ENCODE measurements around the gene ARAP1. TPM values are rescaled to one million over a fixed set of nuclear protein-coding genes. Genes with fewer than 3 reads are reported as not detected.
A peak's percentile ranks its signal among the peaks of the same experiment; 100 is the strongest.

Gene ARAP1
- total RNA-seq, 1 donor from 2014 or later, result 20.5 TPM

- no peak for DNase-seq
- H3K27ac Mint-ChIP-seq (ENCODE audit: unreplicated experiment), result no peak overlapping the region
- peaks cover 11% of the 10 kb centered on the region for H3K4me1 Mint-ChIP-seq (ENCODE audit: low read depth, unreplicated experiment)
- TF ChIP-seq CTCF (IDR thresholded peaks at IDR 0.05; ENCODE audit: partially characterized antibody, unreplicated experiment), result no peak
- peaks cover 13% of the 10 kb centered on the region for H3K27me3 Mint-ChIP-seq (ENCODE audit: unreplicated experiment)
- peak overlapping the region; percentile 82 for H3K4me3 Mint-ChIP-seq (ENCODE audit: unreplicated experiment)
- H3K9me3 Mint-ChIP-seq (ENCODE audit: unreplicated experiment), result peaks cover 2% of the 10 kb centered on the region
- H3K36me3 Mint-ChIP-seq (ENCODE audit: unreplicated experiment), result no peaks in the 10 kb centered on the region
Measured at GRCh38 chr11:72782081-72782920, 30.1 kb upstream of the ARAP1 start.

GRCh38 chr11:72781313-72782080 lies 29.3 kb upstream of the ARAP1 start:
- Mint-ChIP-seq H3K27me3 (ENCODE audit: unreplicated experiment) (peaks cover 13% of the 10 kb centered on the region), H3K9me3 (ENCODE audit: unreplicated experiment) (peaks cover 2% of the 10 kb centered on the region), H3K4me3 (ENCODE audit: unreplicated experiment) (peak overlapping the region; percentile 82), H3K27ac (ENCODE audit: unreplicated experiment) (no peak overlapping the region), H3K36me3 (ENCODE audit: unreplicated experiment) (no peaks in the 10 kb centered on the region), H3K4me1 (ENCODE audit: low read depth, unreplicated experiment) (peaks cover 11% of the 10 kb centered on the region)
- DNase-seq, result peak; percentile 51
- no peak for TF ChIP-seq CTCF (IDR thresholded peaks at IDR 0.05; ENCODE audit: partially characterized antibody, unreplicated experiment)

DNA sequence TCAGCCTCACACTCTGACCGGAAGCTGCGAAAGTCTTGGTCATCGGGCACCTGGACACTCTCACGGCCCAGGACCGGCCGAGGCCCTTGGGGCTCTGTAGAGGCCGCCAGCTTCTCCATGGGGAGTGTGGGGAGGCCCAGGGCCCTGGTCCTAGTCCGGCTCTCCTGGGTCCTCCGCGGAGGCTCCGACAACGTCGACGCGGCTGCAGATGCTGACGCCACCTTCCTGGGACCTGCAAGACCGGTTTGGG lies 28.8 kb upstream of the ARAP1 start:
- Mint-ChIP-seq H3K27ac (ENCODE audit: unreplicated experiment) (no peak overlapping the region), H3K4me3 (ENCODE audit: unreplicated experiment) (no peak overlapping the region), H3K9me3 (ENCODE audit: unreplicated experiment) (peaks cover 2% of the 10 kb centered on the region), H3K36me3 (ENCODE audit: unreplicated experiment) (no peaks in the 10 kb centered on the region), H3K4me1 (ENCODE audit: low read depth, unreplicated experiment) (peaks cover 11% of the 10 kb centered on the region), H3K27me3 (ENCODE audit: unreplicated experiment) (peaks cover 13% of the 10 kb centered on the region)
- no peak for DNase-seq
- TF ChIP-seq CTCF (IDR thresholded peaks at IDR 0.05; ENCODE audit: partially characterized antibody, unreplicated experiment), result no peak

GRCh38 chr11:72780296-72781062 lies 28.3 kb upstream of the ARAP1 start:
- Mint-ChIP-seq H3K4me3 (ENCODE audit: unreplicated experiment) (no peak overlapping the region), H3K27ac (ENCODE audit: unreplicated experiment) (no peak overlapping the region), H3K4me1 (ENCODE audit: low read depth, unreplicated experiment) (peaks cover 11% of the 10 kb centered on the region), H3K9me3 (ENCODE audit: unreplicated experiment) (peaks cover 3% of the 10 kb centered on the region), H3K36me3 (ENCODE audit: unreplicated experiment) (no peaks in the 10 kb centered on the region), H3K27me3 (ENCODE audit: unreplicated experiment) (peaks cover 13% of the 10 kb centered on the region)
- TF ChIP-seq CTCF (IDR thresholded peaks at IDR 0.05; ENCODE audit: partially characterized antibody, unreplicated experiment), result no peak
- DNase-seq, result no peak

Measured in glutamatergic neuron (in vitro differentiated cells).